NT2/D1 (cell line): ENCODE results near the gene CEP89.

Source experiments
- DNase-seq: peaks from one replicate; pipeline ENCODE4 v3.0.0-alpha.2; 2011; ENCODE audit warnings: low read depth, low spot score
- H3K27me3 ChIP-seq: 2 replicates; pipeline ENCODE4 v1.6.0; 2011; ENCODE audit warnings: mild to moderate bottlenecking; ENCODE audit not compliant: insufficient read length, insufficient read depth
- H3K36me3 ChIP-seq: 2 replicates; pipeline ENCODE4 v1.6.1; 2011; ENCODE audit warnings: mild to moderate bottlenecking, low read length, mixed read lengths; ENCODE audit not compliant: insufficient read depth, insufficient read length
- H3K4me1 ChIP-seq: 2 replicates; pipeline ENCODE4 v1.5.1; 2011; ENCODE audit not compliant: insufficient read depth, insufficient read length
- H3K4me3 ChIP-seq: 2 replicates; pipeline ENCODE4 v1.5.1; 2011; ENCODE audit warnings: low read depth; ENCODE audit not compliant: insufficient read length
- H3K9ac ChIP-seq: 2 replicates; pipeline ENCODE4 v1.6.0; 2011; ENCODE audit warnings: low read depth; ENCODE audit not compliant: insufficient read length
- H3K9me3 ChIP-seq: 2 replicates; pipeline ENCODE4 v1.5.1; 2011; ENCODE audit warnings: mild to moderate bottlenecking, low read length; ENCODE audit not compliant: insufficient read depth
- SUZ12 ChIP-seq: IDR thresholded peaks from 2 replicates; pipeline ENCODE4 v1.6.1; 2011; ENCODE audit not compliant: insufficient read length, insufficient read depth; ENCODE audit errors: extremely low read depth
- YY1 ChIP-seq: IDR thresholded peaks from 2 replicates; pipeline ENCODE4 v1.6.1; 2011; ENCODE audit not compliant: insufficient read length, insufficient read depth
- ZNF274 ChIP-seq: IDR thresholded peaks from 2 replicates; pipeline ENCODE4 v1.6.1; 2011; ENCODE audit warnings: mild to moderate bottlenecking, low read depth, low read length

The CEP89 gene

GRCh38 chr19:32828643-32829344 is 143.0 kb downstream of the CEP89 start:
- H3K9me3 ChIP-seq = no peaks in the 10 kb centered on the region
- no peaks in the 10 kb centered on the region for H3K27me3 ChIP-seq
- TF ChIP-seq SUZ12 (no peak), ZNF274 (no peak)
- H3K9ac ChIP-seq = no peak overlapping the region
- H3K4me1 ChIP-seq = peaks cover 8% of the 10 kb centered on the region
- peaks cover 46% of the 10 kb centered on the region for H3K36me3 ChIP-seq
- H3K4me3 ChIP-seq = no peak overlapping the region
- no peak for DNase-seq

- Histone ChIP-seq H3K4me3 (no peak overlapping the region), H3K36me3 (peaks cover 52% of the 10 kb centered on the region), H3K9ac (no peak overlapping the region), H3K9me3 (no peaks in the 10 kb centered on the region), H3K4me1 (peaks cover 13% of the 10 kb centered on the region), H3K27me3 (no peaks in the 10 kb centered on the region)
- no peak for DNase-seq
- TF ChIP-seq ZNF274 (no peak), SUZ12 (no peak), YY1 (no peak)
These were observed 143.6 kb downstream of the CEP89 start for GRCh38 chr19:32828139-32828538.
